OCI-M1 (cell line): ENCODE measurements around the gene CEACAM21.
A peak's percentile ranks its signal among the peaks of the same experiment; 100 is the strongest.

Experiments used
- DNase-seq: peaks from one replicate; lab custom pipeline; 2025; lab: John Stamatoyannopoulos, UW

The CEACAM21 gene

DNA sequence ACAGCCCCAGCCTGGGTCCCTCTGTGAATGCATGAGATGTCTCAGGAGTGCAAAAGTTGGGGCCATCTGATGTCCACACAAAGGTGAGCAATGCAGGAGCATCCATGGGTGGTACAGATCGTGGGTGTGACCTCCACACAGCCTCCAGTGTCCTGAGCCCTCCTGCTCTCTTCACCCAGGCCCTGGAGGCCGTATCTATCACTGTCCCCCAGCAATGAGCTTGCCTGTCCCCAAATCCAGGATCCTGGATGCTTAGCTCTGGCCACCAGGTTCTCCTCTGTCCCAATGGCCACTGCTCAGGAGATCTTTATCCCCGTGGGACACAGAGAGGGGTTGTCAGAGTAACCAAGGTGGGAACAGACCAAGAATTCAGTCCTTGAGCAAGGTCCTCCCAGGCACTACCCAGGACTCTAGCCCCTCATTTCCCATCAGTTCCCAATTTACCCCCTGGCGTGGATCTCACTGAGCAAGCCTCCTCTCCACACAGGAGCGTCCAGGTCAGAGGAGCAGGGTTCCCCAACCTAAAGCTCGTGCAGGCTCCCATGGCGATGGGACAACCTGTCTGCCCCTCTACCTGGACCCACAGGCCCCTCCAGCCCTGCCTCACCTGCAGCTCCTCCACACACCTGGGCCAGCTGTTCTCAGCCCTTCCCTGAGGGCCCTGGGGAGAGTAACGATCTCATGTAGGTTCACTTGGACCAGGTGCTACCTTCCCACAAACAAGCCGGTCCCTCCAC is 11.3 kb downstream of the CEACAM21 start:
- no peak for DNase-seq

DNA sequence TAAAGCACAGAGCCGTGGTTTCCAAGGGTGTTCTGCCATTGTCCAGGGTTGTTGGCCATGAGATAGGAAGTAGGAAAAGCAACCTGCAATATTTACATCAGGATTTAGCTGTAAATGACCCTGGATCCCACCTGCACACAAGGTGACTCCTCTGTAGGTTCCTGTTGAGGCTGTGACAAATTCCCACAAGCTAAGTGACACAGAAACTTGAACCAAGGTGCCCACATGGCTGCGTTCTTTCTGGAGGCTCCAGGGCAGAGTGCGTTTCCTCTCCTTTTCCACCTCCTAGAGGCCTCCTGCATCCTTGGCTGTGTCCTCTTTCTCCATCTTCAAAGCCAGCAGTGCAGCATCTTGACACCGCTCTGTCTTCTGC is 11.9 kb downstream of the CEACAM21 start:
- no peak for DNase-seq

- DNase-seq, result peak; percentile 51
These were observed 12.7 kb downstream of the CEACAM21 start for GRCh38 chr19:41588497-41589209.

- no peak for DNase-seq
These were observed 13.4 kb downstream of the CEACAM21 start for GRCh38 chr19:41589371-41589770.

- no peak for DNase-seq
These were observed 15.0 kb downstream of the CEACAM21 start for GRCh38 chr19:41590936-41591335.

GRCh38 chr19:41591951-41592562 is 16.1 kb downstream of the CEACAM21 start:
- DNase-seq, result no peak

GRCh38 chr19:41595258-41595889 is 19.4 kb downstream of the CEACAM21 start:
- peak; percentile 89 for DNase-seq

DNA sequence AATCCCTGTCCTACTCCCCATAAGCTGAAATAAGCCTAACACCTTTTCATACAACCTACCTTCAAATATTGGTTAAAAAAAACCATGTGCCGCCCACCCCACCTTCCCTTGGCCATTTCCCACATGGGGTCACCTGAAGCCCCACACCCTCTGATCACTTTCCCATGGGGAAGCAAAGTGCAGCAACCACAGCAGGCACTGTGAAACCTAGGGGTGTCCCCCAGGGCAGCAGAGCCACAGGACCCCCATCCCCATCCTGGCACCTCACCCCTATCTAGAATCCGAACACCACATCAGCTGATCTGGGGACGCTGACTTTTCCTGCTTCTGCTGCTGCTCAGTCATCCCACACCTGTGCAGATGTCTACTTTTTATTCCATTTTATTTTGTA is 19.9 kb downstream of the CEACAM21 start:
- no peak for DNase-seq

- peak; percentile 86 for DNase-seq
These were observed 21.7 kb downstream of the CEACAM21 start for GRCh38 chr19:41597600-41598041.

DNA sequence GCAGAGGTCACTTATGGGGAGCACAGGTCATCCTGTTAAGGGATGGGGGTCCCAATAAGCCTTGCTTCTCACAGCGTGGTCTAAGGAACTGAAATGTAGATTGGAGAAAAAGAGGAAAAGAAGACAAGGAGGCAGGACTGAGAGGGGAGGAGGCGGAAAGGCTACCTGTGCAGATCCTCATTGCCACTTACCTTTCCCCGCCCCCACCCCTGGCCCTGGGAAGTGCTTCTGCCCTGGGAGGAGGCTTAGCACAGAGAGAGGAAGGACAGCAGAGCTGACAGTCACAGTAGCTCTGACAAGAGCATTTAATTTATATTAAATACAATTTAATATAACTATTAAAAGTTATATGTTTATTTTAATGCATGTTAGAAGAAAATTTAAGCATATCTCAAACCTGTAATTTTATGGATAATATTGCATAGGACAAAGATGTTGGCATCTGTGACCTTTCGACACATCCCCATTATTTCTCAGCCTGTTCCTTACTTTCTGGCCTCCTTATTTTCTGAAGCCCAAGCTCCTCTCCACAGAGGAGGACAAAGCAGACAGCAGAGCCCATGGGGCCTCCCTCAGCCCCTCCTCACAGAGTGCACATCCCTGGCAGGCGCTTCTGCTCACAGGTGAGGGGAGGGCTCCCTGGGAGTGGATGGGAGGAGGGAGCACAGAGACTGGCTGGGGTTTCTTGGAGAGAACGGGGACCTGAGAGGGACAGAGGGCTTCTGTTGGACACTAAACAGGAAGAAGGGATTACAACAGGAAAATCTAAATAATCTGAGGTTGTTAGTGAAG is 23.4 kb downstream of the CEACAM21 start:
- DNase-seq, result no peak

GRCh38 chr19:41601771-41602170 is 25.8 kb downstream of the CEACAM21 start:
- no peak for DNase-seq

DNA sequence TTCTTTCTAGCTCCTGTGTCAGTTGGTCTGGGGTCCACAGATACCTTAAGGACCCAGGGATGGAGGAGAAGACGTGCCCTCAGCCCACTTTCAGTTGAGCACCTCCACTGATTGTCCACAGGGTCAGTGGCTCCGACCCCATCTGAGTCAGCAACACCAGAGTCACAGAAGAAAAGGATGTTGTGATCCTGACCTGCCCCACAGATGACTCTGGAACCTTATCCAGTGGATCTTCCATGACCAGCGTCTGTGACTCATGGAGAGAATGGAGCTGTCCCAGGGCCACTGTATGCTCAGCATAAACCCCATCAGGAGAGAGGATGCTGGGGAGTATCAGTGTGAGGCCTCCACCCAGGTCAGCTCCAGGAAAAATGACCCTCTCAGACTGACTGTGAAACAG is 28.9 kb downstream of the CEACAM21 start:
- no peak for DNase-seq

DNA sequence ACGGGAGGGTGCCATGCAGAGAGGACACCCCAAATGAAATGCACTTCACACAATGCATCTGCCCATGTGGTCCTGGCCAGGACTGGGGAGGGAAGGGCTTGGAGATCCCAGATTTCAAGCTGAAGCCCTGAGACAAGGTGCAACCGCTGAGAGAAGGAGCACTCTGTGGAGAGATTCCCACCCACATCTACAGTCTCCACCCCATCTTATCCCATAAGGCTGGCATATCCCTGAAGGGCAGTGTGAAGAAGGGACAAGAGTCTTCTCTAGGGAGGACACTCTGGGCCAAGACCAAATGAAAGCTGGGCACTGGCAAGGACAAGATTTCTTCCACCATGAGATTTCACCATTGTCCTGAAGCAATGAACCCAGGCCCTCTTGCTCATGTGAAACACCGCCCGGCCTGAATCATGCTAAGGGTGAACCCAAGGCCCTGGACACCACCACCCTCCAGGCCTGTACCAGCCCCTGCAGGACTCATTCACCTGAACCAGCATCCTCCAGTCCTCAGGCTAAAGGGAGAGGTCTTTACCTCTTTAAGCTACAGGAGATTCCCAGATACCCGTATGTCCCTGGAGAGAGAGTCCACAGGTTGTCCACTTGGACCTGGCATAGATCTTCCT is 30.4 kb downstream of the CEACAM21 start:
- DNase-seq, result no peak

- DNase-seq, result no peak
These were observed 31.7 kb downstream of the CEACAM21 start for GRCh38 chr19:41607668-41608067.

DNA sequence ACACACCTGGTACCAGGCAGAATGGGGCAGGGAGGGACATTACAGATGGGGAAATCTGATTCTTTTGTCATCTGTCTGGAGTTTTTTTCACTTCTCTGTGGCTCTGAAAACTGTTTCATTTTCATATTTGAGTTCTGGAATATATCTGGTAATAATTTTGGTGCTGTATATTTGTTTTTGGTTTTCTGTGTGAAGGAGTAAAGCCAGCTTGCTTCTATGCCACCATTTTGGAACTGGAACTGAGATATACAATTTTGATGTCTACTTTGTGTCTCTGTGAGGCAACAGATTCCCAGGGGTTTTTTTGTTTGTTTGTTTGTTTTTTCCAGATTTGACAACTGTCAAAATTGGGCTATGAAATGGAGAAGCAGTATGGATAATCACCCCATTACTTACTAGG is 34.8 kb downstream of the CEACAM21 start:
- DNase-seq, result no peak

DNA sequence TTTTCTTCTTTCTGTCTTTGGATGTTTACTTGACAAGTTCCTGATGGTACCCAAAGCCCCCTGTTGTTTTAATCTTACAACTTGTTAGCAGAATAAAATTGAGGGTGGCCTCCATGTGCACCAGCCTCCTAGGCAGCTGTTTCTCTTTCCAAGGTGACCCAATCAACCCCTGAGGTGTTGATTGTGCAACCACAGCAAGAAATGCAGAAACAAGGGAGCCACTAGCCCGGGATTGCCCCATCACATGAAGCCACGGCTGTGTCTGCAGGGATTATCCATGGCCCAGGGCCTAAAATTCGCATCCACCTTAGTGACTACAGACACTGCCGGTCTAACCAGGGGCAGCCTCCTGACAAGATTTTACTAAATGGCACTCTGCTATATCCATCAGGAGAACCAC is 36.5 kb downstream of the CEACAM21 start:
- DNase-seq, result no peak

DNA sequence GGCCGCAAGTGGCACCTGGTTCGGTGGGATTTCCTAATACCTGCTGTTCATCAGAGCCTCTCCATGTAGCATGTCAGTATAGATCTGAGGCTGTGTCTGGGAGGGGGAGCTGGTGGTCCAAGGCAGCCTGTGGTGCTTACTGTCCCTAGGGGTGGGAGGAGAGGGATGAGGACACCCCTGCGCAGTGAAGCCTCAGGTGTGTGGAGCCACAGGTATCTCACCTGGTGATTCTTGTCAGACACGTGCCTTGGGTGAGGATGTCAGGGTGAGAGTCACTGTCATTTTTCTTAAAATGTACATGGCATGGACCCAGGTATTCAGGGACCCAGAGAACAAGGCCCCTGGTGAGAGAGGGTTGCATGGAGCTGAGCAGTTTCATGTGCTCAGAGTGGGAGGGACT is 39.2 kb downstream of the CEACAM21 start:
- no peak for DNase-seq

DNA sequence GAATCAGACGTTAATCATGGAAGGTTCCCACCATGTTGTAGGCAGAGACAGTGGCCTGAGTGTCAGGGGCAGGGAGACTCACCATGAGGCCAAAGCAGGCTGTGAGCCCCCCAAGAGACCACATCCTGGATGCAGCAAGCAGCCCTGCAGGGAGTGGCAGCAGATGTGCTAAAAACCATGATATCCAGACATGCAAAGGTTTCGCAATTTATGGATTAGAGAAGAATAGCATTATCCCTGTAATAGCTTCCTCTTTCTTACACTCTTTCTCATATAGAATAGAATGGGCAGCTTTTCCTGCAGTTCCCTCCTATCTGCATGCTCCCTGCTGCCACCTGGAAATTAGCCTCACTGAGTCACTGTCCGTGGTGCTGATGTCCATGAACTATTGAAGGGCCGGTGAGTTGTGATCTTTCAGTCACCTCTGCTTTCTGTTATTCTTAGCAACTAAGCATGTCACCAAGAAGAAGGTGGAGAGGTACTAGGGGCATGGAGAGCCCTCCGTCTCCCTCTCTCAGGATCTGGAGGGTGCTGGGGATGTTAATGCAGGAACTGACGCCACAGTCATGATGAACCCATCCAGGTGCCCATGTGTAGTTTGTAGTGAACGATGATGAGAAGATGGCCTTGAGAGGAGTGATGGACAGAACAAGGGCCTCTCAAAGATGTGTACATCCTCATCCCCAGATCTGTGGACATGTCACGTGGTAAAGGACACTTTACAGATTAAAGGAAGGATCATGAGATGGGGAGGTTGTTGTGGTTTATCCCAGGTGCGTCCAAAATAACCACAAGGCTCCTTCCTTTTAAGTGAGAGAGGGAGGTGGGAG is 41.0 kb downstream of the CEACAM21 start:
- peak; percentile 55 for DNase-seq

DNA sequence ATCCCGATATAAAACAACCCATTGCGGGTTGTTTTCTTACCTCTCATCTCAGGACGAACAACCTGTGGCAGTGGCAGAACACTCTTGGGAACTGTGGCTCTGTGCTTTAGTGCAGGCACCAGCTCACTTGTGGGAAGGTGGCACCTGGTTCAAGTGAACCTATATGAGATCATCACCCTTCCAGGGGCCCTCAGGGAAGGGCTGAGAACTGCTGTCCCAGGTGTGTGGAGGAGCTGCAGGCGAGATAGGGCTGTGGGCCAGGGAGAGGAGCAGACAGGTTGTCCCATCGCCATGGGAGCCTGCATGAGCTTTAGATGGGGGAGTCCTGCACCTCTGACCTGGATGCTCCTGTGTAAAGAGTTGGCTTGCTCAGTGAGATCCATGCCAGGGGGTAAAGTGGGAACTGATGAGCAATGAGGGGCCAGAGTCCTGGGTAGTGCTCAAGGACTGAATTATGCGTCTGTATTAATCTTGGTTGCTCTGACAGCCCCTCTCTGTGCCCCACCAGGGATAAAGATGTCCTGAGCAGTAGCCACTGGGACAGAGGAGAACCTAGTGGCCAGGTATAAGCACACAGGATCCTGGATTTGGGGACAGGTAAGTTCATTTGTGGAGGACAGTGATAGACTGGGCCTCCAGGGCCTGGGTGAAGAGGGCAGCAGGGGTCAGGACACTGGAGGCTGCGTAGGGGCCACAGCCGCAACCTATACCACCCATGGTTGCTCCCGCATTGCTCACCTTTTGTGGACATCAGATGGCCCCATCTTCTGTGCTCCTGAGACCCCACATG is 42.2 kb downstream of the CEACAM21 start:
- no peak for DNase-seq
